ENCODE results near the gene RHOT2. TPM values are rescaled to one million over a fixed set of nuclear protein-coding genes. Genes with fewer than 3 reads are reported as not detected.

RHOT2 gene
- total and polyA plus RNA-seq, 9 of the 15 experiments (the other 6 are each of a cell fraction or from before 2014, with no cell fraction given), result 5.0 to 373 (median 112) TPM

- peak; percentile 95 for TF ChIP-seq KLF13 (tag; IDR thresholded peaks at IDR 0.05; ENCODE audit: borderline replicate concordance, low read depth)
- peak; percentile 84 for TF ChIP-seq SUPT5H (IDR thresholded peaks at IDR 0.05)
- TF ChIP-seq YY1 (IDR thresholded peaks at IDR 0.05; ENCODE audit: borderline replicate concordance in 1 of 3, control insufficient read depth in 1 of 3, extremely low read depth in 1 of 3, insufficient read depth in 3 of 3, insufficient read length in 1 of 3, insufficient replicate concordance in 2 of 3, low read depth in 1 of 3, low read length in 2 of 3), result peak; percentile 31 to 84 (median 78)
- peak in 1 of 2 experiments; percentile 47; a peak in 1 of 4 replicates for TF ChIP-seq FOXA3 (CRISPR knock-in tag; conservative IDR thresholded peaks at IDR 0.05 in 1 of 2, IDR thresholded peaks at IDR 0.05 in 1 of 2)
- no peak for TF ChIP-seq MTF1 (CRISPR knock-in tag; IDR thresholded peaks at IDR 0.05; ENCODE audit: borderline replicate concordance)
- peak; percentile 48 for TF ChIP-seq L3MBTL2 (IDR thresholded peaks at IDR 0.05)
- TF ChIP-seq, protein P1, sequence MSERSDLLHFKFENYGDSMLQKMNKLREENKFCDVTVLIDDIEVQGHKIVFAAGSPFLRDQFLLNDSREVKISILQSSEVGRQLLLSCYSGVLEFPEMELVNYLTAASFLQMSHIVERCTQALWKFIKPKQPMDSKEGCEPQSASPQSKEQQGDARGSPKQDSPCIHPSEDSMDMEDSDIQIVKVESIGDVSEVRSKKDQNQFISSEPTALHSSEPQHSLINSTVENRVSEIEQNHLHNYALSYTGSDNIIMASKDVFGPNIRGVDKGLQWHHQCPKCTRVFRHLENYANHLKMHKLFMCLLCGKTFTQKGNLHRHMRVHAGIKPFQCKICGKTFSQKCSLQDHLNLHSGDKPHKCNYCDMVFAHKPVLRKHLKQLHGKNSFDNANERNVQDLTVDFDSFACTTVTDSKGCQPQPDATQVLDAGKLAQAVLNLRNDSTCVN (CRISPR knock-in tag; IDR thresholded peaks at IDR 0.05), result no peak
- TF ChIP-seq HMGN3 (IDR thresholded peaks at IDR 0.05; ENCODE audit: borderline replicate concordance, extremely low read depth, insufficient read length, low read depth, low read length), result peak; percentile 64
- 0 out of 2 replicates have a peak, but pooled peaks have one; percentile 36 for TF ChIP-seq ZNF77 (CRISPR knock-in tag; IDR thresholded peaks at IDR 0.05)
- TF ChIP-seq NRF1 (conservative IDR thresholded peaks at IDR 0.05 in 1 of 2, IDR thresholded peaks at IDR 0.05 in 1 of 2), result peak; percentile 85 to 86
- TF ChIP-seq JUN (IDR thresholded peaks at IDR 0.05; ENCODE audit: borderline replicate concordance, low read depth, low read length), result no peak; the same call in 1 of the 2 replicates
- 0 out of 2 replicates have a peak, but pooled peaks have one; percentile 40 for TF ChIP-seq JUN (CRISPR knock-in tag; IDR thresholded peaks at IDR 0.05; ENCODE audit: borderline replicate concordance)
- 0 out of 2 replicates have a peak, but pooled peaks have one; percentile 15 for TF ChIP-seq NR3C1 (CRISPR knock-in tag; IDR thresholded peaks at IDR 0.05)
- 0 out of 2 replicates have a peak, but pooled peaks have one; percentile 32 for TF ChIP-seq NR4A1 (CRISPR knock-in tag; IDR thresholded peaks at IDR 0.05)
- TF ChIP-seq NR4A1 (tag; IDR thresholded peaks at IDR 0.05), result no peak
- TF ChIP-seq MYBL2 (IDR thresholded peaks at IDR 0.05; ENCODE audit: low read depth), result no peak
- TF ChIP-seq MYBL2 (CRISPR knock-in tag; IDR thresholded peaks at IDR 0.05; ENCODE audit: borderline replicate concordance), result no peak
- peak; percentile 93 for TF ChIP-seq KDM5B (IDR thresholded peaks at IDR 0.05; ENCODE audit: insufficient replicate concordance, low read depth, low read length)
- TF ChIP-seq ZBTB34 (CRISPR knock-in tag; IDR thresholded peaks at IDR 0.05), result no peak
- TF ChIP-seq GATA2 (CRISPR knock-in tag; IDR thresholded peaks at IDR 0.05), result no peak
- 0 out of 2 replicates have a peak, but pooled peaks have one; percentile 49 for TF ChIP-seq RB1 (IDR thresholded peaks at IDR 0.05; ENCODE audit: low read depth)
- no peak for TF ChIP-seq RAD21 (CRISPR knock-in tag; conservative IDR thresholded peaks at IDR 0.05 in 1 of 2, IDR thresholded peaks at IDR 0.05 in 1 of 2)
- TF ChIP-seq TRIM24 (IDR thresholded peaks at IDR 0.05), result no peak
- TF ChIP-seq PHF20 (IDR thresholded peaks at IDR 0.05; ENCODE audit: partially characterized antibody), result no peak
- no peak for TF ChIP-seq ZNF121 (CRISPR knock-in tag; conservative IDR thresholded peaks at IDR 0.05)
Measured at GRCh38 chr16:641326-642188, 26.4 kb upstream of the RHOT2 start, which contains the start of gene MCRIP2 (continued).

Measured in K562 (cell line).